SHP77 treated with DMSO at 0.1 percent for 48 hours (cell line): ENCODE data around the gene POLR3A.
"Not testable (repeated sequence)": the region's sequence is repeated elsewhere in the genome, so short reads cannot be mapped to it uniquely, and the experiment has no call there.

Experiments used
- DNase-seq: peaks from one replicate; lab custom pipeline; 2025; lab: John Stamatoyannopoulos, UW

Gene POLR3A

GRCh38 chr10:78019264-78019663, 10.1 kb downstream of the POLR3A start:
- DNase-seq: no peak

DNA sequence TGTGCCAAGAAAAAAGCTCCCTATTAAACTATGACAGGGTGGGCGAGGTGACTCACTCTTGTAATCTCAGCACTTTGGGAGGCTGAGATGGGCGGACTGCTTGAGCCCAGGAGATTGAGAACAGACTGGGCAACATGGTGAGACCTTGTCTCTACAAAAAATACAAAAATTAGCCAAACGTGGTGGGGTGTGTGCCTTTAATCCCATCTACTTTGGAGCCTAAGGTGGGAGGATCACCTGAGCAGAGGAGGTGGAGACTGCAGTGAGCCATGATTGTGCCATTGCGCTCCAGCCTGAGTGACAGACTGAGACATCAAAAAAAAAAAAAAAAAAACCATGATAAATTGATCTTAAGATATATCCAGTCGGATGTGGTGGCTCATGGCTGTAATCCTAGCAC, 11.5 kb downstream of the POLR3A start:
- DNase-seq: no peak

GRCh38 chr10:78015546-78015945, 13.8 kb downstream of the POLR3A start:
- DNase-seq: no peak

- no peak for DNase-seq
These were observed 15.8 kb downstream of the POLR3A start for GRCh38 chr10:78013564-78013963.

DNA sequence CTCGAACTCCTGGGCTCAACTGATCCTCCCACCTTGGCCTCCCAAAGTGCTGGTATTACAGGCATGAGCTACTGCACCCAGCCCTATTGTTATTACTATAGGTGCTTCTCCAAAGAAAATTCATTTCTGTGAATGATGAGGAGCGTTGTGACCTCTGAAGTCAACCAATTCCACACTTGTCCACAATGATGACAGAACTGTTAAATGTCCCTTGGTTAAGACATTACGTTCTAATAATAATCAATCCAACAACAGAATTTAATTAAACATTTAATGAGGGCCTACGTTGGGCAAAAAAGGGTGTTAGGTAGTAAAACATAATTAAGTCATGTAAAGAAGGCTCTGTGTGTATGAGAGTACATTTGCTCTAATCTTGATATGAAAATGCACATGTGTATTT, 18.2 kb downstream of the POLR3A start:
- no peak for DNase-seq

DNA sequence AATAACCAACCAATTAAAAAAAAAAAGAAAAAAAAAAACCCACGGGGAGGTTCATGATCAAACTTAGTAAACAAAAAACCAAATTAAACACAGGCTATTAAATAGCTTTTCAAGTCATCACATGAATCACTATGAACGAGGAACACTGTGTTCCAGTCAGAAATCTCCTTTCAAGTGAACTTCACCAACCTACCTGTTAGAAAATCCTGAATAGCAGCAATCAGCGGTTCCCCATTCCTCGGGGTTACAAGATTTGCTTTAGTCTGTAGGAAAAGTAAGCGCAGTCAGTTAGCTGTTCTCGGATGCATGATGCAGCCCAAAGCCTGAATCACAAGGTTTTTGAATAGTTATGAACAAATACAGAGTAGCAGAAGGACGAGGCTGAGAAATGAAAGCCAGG, 19.0 kb downstream of the POLR3A start:
- no peak for DNase-seq

- no peak for DNase-seq
These were observed 19.7 kb downstream of the POLR3A start for GRCh38 chr10:78009662-78010061.

GRCh38 chr10:78007172-78007571, 22.1 kb downstream of the POLR3A start:
- DNase-seq: no peak

- DNase-seq: no peak
These were observed 24.9 kb downstream of the POLR3A start for GRCh38 chr10:78004215-78005026.

DNA sequence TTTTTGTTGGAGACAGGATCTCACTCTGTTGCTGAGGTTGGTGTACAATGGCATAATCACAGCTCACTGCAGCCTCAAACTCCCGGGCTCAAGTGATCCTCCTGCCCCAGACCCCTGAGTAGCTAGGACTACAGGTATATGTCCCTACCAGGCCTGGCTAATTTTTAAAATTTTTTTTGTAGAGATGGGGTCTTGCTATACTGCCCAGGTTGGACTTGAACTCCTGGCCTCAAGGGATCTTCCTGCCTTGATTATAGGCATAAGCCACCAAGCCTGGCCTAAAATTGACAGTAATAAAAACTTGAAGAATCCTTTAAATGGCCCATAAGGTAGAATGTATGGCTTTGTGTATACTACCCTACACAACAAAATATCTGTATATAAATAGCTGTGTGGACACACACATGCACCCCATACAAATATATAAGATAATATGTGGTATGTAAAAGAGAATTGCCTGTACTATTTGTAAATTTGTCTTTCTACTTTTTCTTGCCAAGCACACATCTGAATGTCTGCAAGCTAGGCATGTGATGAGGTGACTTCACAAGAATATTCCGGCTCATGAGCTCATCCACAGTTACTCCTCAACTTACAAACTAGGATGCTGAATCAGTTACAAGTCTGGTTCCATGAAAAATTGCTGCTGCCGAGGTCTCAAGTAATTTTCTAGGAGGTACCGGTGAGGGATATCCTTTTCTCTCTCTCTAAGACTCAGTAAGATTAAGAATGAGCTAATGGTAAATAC, 26.6 kb downstream of the POLR3A start:
- no peak for DNase-seq

GRCh38 chr10:78000956-78001472, 28.3 kb downstream of the POLR3A start:
- DNase-seq: no peak

DNA sequence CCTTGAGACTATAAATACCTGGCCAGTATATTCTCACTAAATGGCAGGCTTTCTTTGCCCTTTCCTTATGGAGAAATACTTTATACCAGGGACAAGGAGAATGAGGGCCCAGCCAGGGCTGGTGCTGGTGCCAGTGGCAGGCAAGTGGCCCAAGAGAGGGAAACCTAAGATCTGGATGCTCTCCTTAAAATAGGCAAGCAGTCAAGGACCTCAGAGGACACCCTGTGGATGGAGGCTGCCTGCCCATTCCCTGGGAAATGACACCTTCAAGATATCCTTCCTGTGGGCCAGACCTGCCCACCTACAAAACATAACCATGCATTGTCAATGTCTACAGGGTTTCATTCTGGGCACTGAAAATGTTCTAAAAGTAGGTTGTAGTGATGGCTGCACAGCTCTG, 29.1 kb downstream of the POLR3A start:
- no peak for DNase-seq

GRCh38 chr10:77998780-77999179, 30.5 kb downstream of the POLR3A start:
- DNase-seq: not testable (repeated sequence)

DNA sequence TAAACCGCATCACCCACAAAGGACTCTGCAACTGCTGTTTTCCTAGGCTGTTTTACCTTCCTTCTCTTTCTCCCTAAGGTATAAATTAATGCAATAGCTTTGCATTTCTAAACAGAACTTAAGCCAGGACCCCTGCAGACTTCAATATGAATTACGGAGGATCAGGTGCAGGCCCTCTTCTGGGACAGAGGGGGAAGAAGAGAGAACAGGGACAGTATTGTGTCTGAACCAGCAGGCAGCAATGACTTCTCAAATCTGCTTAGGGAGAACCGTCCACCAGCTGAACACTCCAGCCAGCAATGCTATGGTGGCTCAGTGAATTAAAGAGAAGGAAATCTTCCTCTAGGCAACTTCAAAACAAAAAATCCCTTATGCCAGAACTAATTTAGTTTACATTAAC, 35.7 kb downstream of the POLR3A start:
- DNase-seq: no peak

GRCh38 chr10:77989081-77989724, 40.1 kb downstream of the POLR3A start:
- DNase-seq: no peak

GRCh38 chr10:77987671-77988255, 41.6 kb downstream of the POLR3A start:
- no peak for DNase-seq

DNA sequence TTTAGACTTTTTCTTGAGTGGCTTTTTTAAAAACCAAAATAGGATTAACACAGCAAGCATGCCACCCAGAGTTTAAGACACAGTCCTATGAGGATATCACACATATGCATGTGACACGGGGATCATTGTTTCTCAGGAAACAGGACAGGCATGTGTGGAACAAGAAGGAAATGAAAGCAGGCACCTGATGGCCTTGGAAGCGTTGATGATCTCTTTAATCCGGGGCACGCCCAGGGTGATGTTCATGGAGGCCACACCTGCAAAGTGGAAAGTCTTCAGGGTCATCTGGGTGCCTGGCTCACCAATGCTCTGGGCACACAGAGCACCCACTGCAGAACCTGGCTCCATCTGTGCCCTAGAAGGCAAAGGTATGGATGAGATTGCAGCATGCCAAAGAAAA, 44.3 kb downstream of the POLR3A start:
- no peak for DNase-seq

GRCh38 chr10:77983384-77984341, 45.7 kb downstream of the POLR3A start:
- no peak for DNase-seq

DNA sequence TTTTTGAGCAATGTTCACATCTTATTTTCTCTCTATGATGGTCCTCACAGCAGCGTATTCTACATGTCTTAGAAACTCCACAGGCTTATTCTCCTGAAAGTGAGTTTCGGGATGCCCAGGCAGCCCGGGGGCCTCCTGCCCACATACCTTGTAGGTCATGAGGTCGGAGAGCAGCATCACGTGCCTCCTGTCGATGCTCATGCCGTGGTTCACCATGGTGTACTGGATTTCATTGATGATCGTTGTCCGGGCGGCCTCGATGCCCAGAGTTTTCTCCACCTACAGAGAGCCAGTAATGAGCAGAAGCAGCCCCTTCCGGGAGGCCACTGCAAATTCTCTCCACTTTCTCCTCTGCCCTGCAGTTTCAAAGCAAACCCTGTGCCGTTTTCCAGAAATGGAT, 48.0 kb downstream of the POLR3A start:
- DNase-seq: no peak

GRCh38 chr10:77979221-77979620, 50.1 kb downstream of the POLR3A start:
- no peak for DNase-seq

DNA sequence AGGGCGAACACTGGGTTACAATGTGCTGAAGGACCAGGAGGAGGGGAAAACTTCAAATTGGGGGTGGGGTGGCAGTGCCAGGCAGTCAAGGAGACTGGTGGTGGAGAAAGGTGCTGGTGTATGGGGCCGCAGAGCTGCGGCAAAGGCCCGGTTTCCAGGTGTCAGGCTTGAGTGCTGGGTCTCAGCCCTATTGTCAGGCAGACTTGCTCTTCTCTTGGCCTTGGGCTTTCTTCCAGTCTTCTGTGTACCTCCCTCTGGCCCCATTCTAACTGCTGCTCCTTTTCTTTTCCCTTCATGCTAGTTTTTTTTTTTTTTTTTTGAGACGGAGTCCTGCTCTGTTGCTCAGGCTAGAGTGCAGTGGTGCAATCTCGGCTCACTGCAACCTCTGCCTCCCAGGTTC, 51.0 kb downstream of the POLR3A start:
- no peak for DNase-seq
